Trophoblast cell (in vitro differentiated cells and primary cell): ENCODE measurements around the gene ATP5PO.
"Not testable (repeated sequence)": the region's sequence is repeated elsewhere in the genome, so short reads cannot be mapped to it uniquely, and the experiment has no call there.

Source experiments
- DNase-seq, 2 donors: peaks; one replicate each; pipeline ENCODE4 v3.0.0-alpha.2; 2016
- H2AFZ ChIP-seq: 2 replicates; pipeline ENCODE4 v1.6.1; 2013; ENCODE audit warnings: low read length, moderate library complexity, mild to moderate bottlenecking; ENCODE audit not compliant: insufficient read depth, poor library complexity
- H2AK5ac ChIP-seq: 2 replicates; pipeline ENCODE4 v1.6.1; 2013; ENCODE audit warnings: mild to moderate bottlenecking, low read length
- H2BK120ac ChIP-seq: 2 replicates; pipeline ENCODE4 v1.6.1; 2013; ENCODE audit warnings: low read length, mild to moderate bottlenecking, moderate library complexity; ENCODE audit not compliant: insufficient read depth, poor library complexity
- H2BK12ac ChIP-seq: 2 replicates; pipeline ENCODE4 v1.6.1; 2013; ENCODE audit warnings: mild to moderate bottlenecking, low read length, moderate library complexity
- H2BK5ac ChIP-seq: 2 replicates; pipeline ENCODE4 v1.6.1; 2013; ENCODE audit warnings: low read length, low read depth, moderate library complexity, mild to moderate bottlenecking; ENCODE audit not compliant: poor library complexity
- H3K14ac ChIP-seq: 2 replicates; pipeline ENCODE4 v1.6.1; 2013; ENCODE audit warnings: mild to moderate bottlenecking, low read length
- H3K18ac ChIP-seq: 2 replicates; pipeline ENCODE4 v1.6.1; 2013; ENCODE audit warnings: mild to moderate bottlenecking, low read length
- H3K23ac ChIP-seq: 2 replicates; pipeline ENCODE4 v1.6.1; 2013; ENCODE audit warnings: low read length
- H3K27ac ChIP-seq: 2 replicates; pipeline ENCODE4 v1.5.1; 2013; ENCODE audit warnings: low read depth, mild to moderate bottlenecking, inconsistent platforms, low read length, moderate library complexity
- H3K27me3 ChIP-seq: 2 replicates; pipeline ENCODE4 v1.6.1; 2013; ENCODE audit warnings: inconsistent platforms, mild to moderate bottlenecking, low read length, moderate library complexity; ENCODE audit not compliant: insufficient read depth
- H3K36me3 ChIP-seq, 2 experiments: 1 replicate in 1 of 2; 2 replicates in 1 of 2; pipeline ENCODE4 v1.6.1; 2013; ENCODE audit warnings: low read length in 2 of 2, mild to moderate bottlenecking in 2 of 2, moderate library complexity in 1 of 2; ENCODE audit not compliant: insufficient read depth in 2 of 2, control insufficient read depth in 1 of 2
- H3K4ac ChIP-seq: 2 replicates; pipeline ENCODE4 v1.6.1; 2013; ENCODE audit warnings: low read depth, mild to moderate bottlenecking, low read length, moderate library complexity
- H3K4me1 ChIP-seq, 2 experiments: 1 replicate in 1 of 2; 2 replicates in 1 of 2; pipeline ENCODE4 v1.6.1; 2013; ENCODE audit warnings: low read length in 2 of 2, mild to moderate bottlenecking in 2 of 2, moderate library complexity in 1 of 2; ENCODE audit not compliant: insufficient read depth in 2 of 2, control insufficient read depth in 1 of 2
- H3K4me2 ChIP-seq: 2 replicates; pipeline ENCODE4 v1.6.1; 2013; ENCODE audit warnings: inconsistent platforms, mild to moderate bottlenecking, low read length, moderate library complexity
- H3K4me3 ChIP-seq: 2 replicates; pipeline ENCODE4 v1.5.1; 2013; ENCODE audit warnings: mild to moderate bottlenecking, low read depth, low read length, inconsistent platforms
- H3K79me1 ChIP-seq: one replicate; pipeline ENCODE4 v1.6.1; 2013; ENCODE audit warnings: low read length
- H3K79me2 ChIP-seq: 2 replicates; pipeline ENCODE4 v1.6.1; 2013; ENCODE audit warnings: low read length, mild to moderate bottlenecking; ENCODE audit not compliant: control insufficient read depth, insufficient read depth, poor library complexity
- H3K9ac ChIP-seq: 2 replicates; pipeline ENCODE4 v1.6.1; 2013; ENCODE audit warnings: mild to moderate bottlenecking, low read length
- H3K9me3 ChIP-seq: 2 replicates; pipeline ENCODE4 v1.6.1; 2013; ENCODE audit warnings: low read depth, mild to moderate bottlenecking, control low read depth, inconsistent platforms, low read length; ENCODE audit not compliant: insufficient read depth
- H4K12ac ChIP-seq: 2 replicates; pipeline ENCODE4 v1.6.1; 2013; ENCODE audit warnings: low read depth, mild to moderate bottlenecking, low read length, moderate library complexity
- H4K8ac ChIP-seq: 2 replicates; pipeline ENCODE4 v1.6.1; 2013; ENCODE audit warnings: low read depth, mild to moderate bottlenecking, low read length, moderate library complexity
- H4K91ac ChIP-seq: one replicate; pipeline ENCODE4 v1.6.1; 2013; ENCODE audit warnings: low read depth, mild to moderate bottlenecking, low read length, moderate library complexity
- WGBS: extraction: QIAGEN DNeasy Blood & Tissue Kit; methylation state at CpG from one replicate; pipeline ENCODE4 v1.1.7; 2013; ENCODE audit warnings: missing lambda C conversion rate; ENCODE audit not compliant: insufficient read length, insufficient coverage; ENCODE audit errors: extremely low coverage; 5-methylcytosine and 5-hydroxymethylcytosine counted together

ATP5PO gene

GRCh38 chr21:33869873-33870272 is 45.7 kb downstream of the ATP5PO start:
- DNase-seq: no peak
- no peak overlapping the region for H3K9ac ChIP-seq
- H2BK12ac ChIP-seq: no peak overlapping the region
- H3K36me3 ChIP-seq: no peaks in the 10 kb centered on the region
- H3K79me2 ChIP-seq: no peaks in the 10 kb centered on the region
- peaks cover 2% of the 10 kb centered on the region for H3K9me3 ChIP-seq
- no peak overlapping the region for H2AK5ac ChIP-seq
- H3K4me2 ChIP-seq: no peak overlapping the region
- no peak overlapping the region for H2AFZ ChIP-seq
- no peaks in the 10 kb centered on the region for H3K27me3 ChIP-seq
- no peak overlapping the region for H3K4me3 ChIP-seq
- no peak overlapping the region for H3K23ac ChIP-seq
- H3K4me1 ChIP-seq: no peaks in the 10 kb centered on the region
- no peak overlapping the region for H3K4ac ChIP-seq
- no peak overlapping the region for H2BK120ac ChIP-seq
- no peak overlapping the region for H4K8ac ChIP-seq
- no peak overlapping the region for H3K18ac ChIP-seq
- no peak overlapping the region for H3K27ac ChIP-seq
- H2BK5ac ChIP-seq: no peak overlapping the region
- no peak overlapping the region for H3K14ac ChIP-seq
- no peak overlapping the region for H4K91ac ChIP-seq
- H4K12ac ChIP-seq: no peak overlapping the region
- H3K79me1 ChIP-seq: no peaks in the 10 kb centered on the region

- H3K9ac ChIP-seq, H3K4me2 ChIP-seq, H3K79me1 ChIP-seq, DNase-seq, H3K4me1 ChIP-seq, H2BK120ac ChIP-seq, H3K36me3 ChIP-seq, H4K91ac ChIP-seq, H3K4me3 ChIP-seq, H3K23ac ChIP-seq, H3K14ac ChIP-seq, H4K8ac ChIP-seq, H2BK12ac ChIP-seq, H3K4ac ChIP-seq, H2AFZ ChIP-seq, H2BK5ac ChIP-seq, H3K18ac ChIP-seq, H3K9me3 ChIP-seq, H2AK5ac ChIP-seq, H4K12ac ChIP-seq, H3K27ac ChIP-seq, H3K79me2 ChIP-seq, H3K27me3 ChIP-seq: not testable (repeated sequence)
- WGBS: no CpG with 5 or more reads among the region's 13 CpGs
Observed at GRCh38 chr21:33867868-33868267, 47.7 kb downstream of the ATP5PO start.

- WGBS: no CpG with 5 or more reads among the region's 2 CpGs
- H4K91ac ChIP-seq: no peak overlapping the region
- H2BK120ac ChIP-seq: no peak overlapping the region
- H3K79me2 ChIP-seq: no peaks in the 10 kb centered on the region
- no peak overlapping the region for H2AFZ ChIP-seq
- no peak overlapping the region for H3K4me2 ChIP-seq
- no peaks in the 10 kb centered on the region for H3K27me3 ChIP-seq
- no peak overlapping the region for H3K18ac ChIP-seq
- no peak for DNase-seq
- no peaks in the 10 kb centered on the region for H3K4me1 ChIP-seq
- no peak overlapping the region for H4K8ac ChIP-seq
- no peak overlapping the region for H2AK5ac ChIP-seq
- H3K36me3 ChIP-seq: no peaks in the 10 kb centered on the region
- H3K27ac ChIP-seq: no peak overlapping the region
- peaks cover 2% of the 10 kb centered on the region for H3K9me3 ChIP-seq
- no peak overlapping the region for H3K14ac ChIP-seq
- H3K9ac ChIP-seq: no peak overlapping the region
- no peak overlapping the region for H3K4me3 ChIP-seq
- H3K79me1 ChIP-seq: no peaks in the 10 kb centered on the region
- H2BK12ac ChIP-seq: no peak overlapping the region
- no peak overlapping the region for H3K23ac ChIP-seq
- no peak overlapping the region for H4K12ac ChIP-seq
- H2BK5ac ChIP-seq: no peak overlapping the region
- H3K4ac ChIP-seq: no peak overlapping the region
Observed at GRCh38 chr21:33866826-33867225, 48.8 kb downstream of the ATP5PO start.

GRCh38 chr21:33865996-33866575 is 49.5 kb downstream of the ATP5PO start:
- Histone ChIP-seq H3K27ac (no peak overlapping the region), H4K12ac (no peak overlapping the region), H3K18ac (no peak overlapping the region), H2BK120ac (no peak overlapping the region), H3K14ac (no peak overlapping the region), H2AK5ac (no peak overlapping the region), H3K79me1 (no peaks in the 10 kb centered on the region), H3K36me3 (no peaks in the 10 kb centered on the region), H3K4me3 (no peak overlapping the region), H2AFZ (no peak overlapping the region), H2BK5ac (no peak overlapping the region), H4K91ac (no peak overlapping the region), H3K79me2 (no peaks in the 10 kb centered on the region), H3K9me3 (peaks cover 2% of the 10 kb centered on the region), H3K4me1 (no peaks in the 10 kb centered on the region), H3K27me3 (no peaks in the 10 kb centered on the region), H3K9ac (no peak overlapping the region), H4K8ac (no peak overlapping the region), H3K4ac (no peak overlapping the region), H3K23ac (no peak overlapping the region), H3K4me2 (no peak overlapping the region), H2BK12ac (no peak overlapping the region)
- no peak for DNase-seq
- WGBS: no CpG with 5 or more reads among the region's 8 CpGs
